Activated effector memory CD4-positive, alpha-beta T cell treated with anti-CD3 and anti-CD28 coated beads, Interleukin-2, amount 50 U/mL, for 16 hours (primary cell): ENCODE measurements around the gene SEMA3D.

Experiments used
- DNase-seq: peaks from one replicate; pipeline ENCODE4 v3.0.0-alpha.2; 2020

The SEMA3D gene

DNA sequence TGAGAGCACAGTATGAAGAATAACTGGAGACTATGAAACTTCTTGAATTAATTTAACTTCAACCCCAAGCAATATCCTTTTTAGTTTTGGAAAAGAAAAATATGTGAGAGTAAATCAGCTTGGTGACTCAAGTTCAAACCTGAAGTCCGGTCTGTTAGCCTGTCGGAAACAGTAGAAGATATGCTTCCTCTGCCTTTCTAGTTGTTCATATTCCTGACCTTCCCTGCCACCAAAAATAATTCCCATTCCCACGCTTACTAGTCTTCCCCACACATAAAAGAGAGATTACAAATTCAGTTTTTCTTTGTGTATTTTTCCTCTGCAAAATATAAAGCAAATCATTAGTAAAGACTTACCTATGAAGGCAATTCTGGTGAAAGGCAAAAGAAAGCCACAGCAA is 3.6 kb downstream of the SEMA3D start:
- DNase-seq, result no peak

DNA sequence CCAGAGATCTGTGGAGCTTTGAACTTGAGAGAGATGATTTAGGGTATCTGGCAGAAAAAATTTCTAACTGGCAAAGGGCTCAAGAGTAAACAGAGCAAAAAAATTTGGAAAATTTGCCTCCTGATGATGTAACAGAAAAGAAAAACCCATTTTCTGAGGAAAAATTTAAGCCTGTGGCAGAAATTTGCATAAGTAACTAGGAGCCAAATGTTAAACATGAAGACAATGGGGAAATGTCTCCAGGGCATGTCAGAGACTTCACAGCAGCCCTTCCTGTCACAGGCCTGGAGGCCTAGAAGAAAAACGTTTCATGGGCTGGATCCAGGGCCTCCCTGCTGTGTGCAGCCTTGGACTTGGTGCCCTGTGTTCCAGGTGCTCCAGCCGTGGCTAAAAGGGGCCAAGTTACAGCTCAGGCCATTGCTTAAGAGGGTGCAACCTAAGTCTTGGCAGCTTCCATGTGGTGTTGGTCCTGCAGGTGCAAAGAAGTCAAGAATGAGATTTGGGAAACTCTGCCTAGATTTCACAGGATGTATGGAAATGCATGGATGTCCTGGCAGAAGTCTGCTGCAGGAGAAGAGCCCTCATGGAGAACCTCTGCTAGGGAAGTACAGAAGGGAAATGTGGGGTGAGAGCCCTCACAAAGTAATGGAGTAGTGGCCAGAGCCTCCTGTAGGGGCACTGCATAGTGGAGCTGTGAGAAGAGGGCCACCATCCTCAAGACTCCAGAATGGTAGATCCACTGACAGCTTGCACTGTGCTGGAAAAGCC is 8.1 kb downstream of the SEMA3D start:
- DNase-seq, result no peak

DNA sequence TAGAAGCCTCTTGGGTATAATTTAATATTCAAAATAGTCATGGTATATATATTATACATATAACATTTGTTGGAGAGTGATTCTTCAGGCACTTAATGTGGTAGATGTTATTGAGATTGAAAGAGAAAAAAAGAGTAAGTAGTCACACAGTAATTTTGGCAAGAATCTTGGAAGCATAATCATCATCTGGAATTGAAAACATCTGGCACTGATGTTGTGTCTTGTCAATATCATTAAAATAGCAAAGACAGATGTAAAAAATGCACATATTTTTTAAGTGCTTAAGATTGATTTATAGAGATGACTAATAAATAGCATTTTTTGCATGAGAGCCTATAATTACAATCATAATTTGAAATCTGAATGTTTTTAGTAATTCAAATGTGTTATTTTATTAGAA is 9.5 kb downstream of the SEMA3D start:
- no peak for DNase-seq

DNA sequence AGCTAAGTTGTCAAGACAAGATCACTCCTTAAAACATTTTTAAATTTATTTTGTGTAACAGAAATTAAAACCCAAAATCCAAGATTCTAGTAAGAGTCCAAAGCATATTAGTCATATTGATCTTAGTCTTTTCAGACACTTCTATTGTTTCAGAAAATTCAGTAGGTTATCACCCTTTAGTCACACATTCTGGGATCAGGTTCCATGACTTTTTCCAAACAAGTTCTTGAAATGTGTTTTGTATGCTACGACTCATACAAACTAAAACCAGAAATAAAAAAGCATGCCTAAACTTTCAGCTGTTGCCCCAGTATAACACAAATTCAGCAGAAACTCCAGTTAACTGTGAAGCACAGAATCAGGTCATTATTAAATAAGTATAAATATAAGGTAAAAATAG is 10.7 kb downstream of the SEMA3D start:
- no peak for DNase-seq

DNA sequence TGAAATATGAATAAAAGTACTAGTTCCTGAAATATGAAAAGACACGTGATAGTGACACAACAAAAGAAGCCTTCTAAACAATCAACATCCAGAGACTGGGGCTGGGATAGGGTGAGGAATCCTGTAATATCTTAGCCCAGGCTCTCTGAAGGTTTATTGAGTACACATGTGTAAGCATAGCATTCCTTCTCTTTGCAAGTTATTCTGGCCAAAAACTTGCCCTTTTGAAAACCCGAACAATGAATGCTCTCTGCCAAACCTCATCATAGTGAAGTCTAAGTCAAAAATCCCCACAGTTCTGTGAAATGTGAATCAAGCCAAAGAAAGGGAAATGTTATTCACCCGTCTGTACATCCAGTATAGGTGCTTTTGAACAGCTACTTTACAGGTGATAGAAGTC is 11.6 kb downstream of the SEMA3D start:
- DNase-seq, result no peak

DNA sequence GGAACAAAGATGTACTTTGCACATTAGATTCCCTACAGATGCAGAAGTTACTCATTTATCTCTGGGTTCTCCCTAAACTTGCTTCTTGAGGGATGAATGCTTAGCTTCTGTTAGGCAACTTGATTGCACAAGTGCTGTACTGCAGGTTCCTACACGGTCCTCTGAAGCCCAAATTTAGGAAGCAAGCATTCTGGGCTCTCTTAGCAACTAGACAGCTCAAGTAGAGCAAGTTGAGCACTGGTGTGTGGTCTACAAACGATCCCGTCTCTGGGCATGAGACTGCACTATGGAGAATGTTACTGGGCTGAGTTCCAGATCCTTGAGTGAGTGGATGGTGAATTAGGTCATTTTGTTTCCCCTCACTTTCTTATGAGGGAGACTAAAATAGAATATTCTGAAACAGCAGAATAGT is 14.3 kb downstream of the SEMA3D start:
- DNase-seq, result no peak

DNA sequence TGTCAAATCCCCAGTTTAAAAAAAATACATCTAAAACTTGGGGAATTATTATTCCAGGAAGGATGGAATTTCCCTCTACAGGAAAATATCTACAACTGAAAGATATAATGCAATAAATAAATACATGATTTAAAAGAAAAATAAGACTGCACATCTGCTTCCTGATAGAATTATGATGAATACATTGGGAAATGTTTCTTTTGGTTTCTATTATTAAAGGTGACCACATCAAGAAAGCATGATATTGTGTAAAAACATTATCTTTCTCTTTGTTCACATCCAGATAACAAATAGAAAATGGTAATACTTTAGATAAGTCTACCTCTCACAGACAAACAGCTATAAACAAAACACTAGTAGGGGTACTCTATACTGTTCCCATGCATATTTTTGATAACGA is 19.2 kb downstream of the SEMA3D start:
- no peak for DNase-seq

DNA sequence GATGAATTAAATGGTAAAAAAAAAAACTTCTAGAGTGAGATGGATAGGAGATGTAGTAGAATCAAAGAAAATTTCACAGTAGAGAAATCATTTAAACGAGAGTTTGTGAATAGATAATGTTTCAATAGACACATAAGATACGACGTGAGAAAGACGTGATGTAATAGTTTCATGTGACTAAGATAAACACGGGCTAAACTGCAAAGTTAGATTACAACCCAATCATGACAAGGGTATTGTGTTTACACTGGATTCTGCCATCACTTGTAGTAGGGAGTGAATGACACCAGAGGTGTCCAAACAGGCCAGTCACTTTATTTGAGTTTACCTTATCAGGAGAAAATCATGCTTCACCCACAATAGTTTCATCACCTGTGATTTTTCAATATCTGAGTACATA is 21.6 kb downstream of the SEMA3D start:
- no peak for DNase-seq

DNA sequence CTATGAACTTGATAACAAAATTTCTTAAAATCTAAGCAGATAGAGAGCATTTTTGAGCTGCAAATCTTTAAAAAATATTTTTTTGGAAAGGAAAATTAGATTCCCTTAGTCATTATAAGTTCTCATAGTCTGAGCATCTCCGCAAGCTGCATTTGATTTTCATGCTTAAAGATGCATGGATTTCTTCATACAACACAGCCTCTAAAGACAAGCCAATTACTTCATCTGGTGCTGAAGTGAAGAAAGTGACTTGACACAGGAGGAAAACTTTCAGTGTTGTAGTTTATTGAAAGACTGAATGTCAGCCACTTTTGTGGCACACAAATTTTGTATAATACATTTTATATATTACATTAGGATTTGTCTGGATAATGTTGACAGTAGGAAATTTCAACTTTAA is 22.5 kb downstream of the SEMA3D start:
- no peak for DNase-seq

DNA sequence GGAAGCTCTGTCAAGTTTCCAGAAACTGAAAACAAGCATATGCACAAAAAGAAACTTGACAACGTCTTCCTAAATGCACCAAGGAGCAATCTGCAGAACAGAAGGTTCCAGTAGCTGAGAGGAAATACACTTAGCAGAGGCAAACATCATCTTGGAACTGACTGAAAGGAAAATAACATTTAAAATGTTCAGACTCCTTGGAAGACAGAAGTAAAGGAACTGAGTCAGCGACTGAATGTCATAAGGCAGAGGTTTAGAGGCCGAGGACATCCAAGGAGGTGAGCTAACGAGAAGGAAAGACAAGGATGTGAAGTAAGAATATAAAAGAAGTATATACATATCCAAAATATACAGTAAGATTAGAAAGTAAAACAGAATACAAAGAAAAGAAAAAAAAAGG is 24.1 kb downstream of the SEMA3D start:
- DNase-seq, result no peak

DNA sequence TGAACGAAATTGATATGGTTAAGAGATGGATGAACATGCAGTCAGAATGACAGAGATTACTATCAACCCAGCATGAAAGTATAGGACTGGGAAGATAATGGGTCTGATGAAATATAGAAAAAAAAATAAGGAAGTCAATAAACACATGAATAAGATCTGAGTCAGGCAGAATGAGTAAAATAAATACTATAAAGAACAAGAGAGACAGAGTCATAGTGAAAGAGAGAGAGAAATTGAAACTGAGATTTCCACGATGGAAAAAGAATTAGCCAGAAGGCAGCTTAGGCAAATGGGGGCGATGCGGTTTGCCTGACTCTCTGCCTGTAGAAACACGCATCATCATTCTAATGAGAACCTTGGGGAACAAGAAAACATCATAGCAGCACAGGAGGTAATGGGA is 26.6 kb downstream of the SEMA3D start:
- no peak for DNase-seq

DNA sequence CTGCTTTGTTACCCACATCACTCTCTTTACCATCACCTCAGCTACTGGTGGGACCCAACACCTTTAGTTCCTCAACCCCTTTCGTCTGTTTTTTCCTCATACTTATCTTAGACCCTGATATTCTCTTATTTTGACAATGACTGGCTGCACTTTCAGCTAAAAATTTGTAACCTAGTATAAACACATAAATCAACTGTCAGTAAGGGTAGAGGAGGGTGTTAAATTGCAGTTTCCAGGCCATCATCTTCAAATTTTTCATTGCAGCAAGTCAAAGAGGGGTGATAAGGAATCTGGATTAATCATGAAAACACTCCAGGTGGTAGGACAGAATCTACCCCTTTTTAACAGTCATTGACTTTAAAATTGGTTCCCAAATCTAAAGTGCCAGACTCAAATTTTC is 27.9 kb downstream of the SEMA3D start:
- no peak for DNase-seq

DNA sequence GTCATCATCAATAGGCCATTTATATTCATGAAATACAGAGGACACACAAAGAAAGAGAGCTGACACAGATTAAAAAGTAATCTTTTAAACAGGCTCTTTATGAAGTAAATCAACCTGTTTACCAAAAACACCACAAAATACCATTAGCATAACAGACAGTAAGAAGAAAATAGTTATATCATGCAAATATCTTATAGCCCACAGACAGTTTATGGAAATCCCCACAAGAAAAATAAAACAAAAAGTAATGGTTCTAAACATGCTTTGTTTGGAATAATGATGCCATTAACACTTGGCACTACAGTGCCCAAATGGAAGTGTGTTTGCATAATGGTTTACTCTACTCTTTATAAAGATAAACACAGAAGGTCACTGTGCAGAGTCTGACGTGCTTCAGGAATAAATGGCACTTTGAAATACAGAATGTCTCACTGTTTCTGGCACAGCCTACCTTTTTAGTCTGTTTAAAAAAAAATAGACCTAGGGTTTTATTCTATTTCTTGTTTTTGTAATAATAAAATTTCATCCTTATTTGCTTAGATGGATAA is 30.1 kb downstream of the SEMA3D start:
- DNase-seq, result no peak

DNA sequence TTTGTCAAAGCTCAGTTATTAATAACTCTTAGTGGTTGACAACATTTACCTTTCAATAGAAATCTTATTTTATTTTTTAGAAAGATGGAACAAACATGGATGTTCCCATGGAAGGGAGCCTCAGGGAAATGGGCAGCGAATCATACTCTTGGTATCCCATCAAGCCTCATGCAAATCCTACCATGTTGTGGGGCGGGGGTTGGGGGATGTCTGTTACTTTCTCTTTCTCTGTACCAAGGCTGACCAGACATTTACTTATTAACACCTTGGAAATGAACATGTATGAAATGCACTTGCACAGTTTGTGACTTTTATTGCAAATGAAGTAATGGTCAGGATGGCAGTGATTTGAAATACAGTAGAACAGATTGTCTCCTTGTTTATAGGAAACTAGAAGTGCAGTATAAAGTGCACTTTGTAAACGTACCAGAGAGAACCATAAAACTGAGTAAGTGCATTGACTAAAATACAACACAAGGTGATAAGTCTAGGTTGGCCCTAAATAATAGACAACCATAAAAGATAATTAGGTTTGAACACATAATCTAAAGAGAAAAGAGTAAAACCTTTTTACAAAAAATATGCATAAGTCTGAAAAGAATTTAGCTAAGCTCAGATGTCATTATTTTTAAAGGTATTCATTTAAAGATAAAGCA is 32.4 kb downstream of the SEMA3D start:
- no peak for DNase-seq

DNA sequence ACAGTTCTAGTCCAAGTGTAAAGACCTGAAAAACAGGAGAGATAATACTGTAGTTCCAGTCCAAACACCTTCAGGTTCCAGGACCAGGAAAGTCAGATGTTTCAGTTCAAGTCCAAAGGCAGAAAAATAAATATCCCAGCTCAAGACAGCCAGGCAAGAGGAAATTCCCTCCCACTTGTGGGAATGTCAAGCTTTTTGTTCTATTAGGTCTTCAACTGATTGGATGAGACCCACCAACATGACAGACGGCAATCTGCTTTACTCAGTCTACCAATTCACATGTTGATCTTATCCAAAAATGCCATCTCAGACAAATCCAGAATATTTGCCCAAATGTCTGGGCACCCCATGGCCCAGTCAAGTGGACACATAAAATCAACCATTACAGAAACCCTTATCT is 33.1 kb downstream of the SEMA3D start:
- DNase-seq, result no peak

DNA sequence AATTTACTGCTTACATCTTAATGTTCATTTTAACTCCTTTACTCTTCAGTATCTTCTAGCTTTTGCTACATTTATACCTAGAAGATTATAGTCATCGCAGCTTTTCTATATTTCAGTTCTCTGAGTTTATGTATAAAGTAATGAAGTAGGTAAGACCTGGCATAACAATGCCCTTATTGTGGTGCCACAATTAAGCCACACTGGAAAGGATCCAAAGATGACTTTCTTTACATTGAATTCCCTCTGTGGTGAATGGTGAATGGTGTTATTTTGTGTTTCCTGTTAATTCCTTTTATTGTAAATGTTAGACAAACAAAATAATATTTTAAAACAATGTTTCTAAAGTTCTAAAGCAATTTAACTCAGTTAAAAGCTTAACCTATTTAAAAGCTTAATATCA is 36.2 kb downstream of the SEMA3D start:
- no peak for DNase-seq

DNA sequence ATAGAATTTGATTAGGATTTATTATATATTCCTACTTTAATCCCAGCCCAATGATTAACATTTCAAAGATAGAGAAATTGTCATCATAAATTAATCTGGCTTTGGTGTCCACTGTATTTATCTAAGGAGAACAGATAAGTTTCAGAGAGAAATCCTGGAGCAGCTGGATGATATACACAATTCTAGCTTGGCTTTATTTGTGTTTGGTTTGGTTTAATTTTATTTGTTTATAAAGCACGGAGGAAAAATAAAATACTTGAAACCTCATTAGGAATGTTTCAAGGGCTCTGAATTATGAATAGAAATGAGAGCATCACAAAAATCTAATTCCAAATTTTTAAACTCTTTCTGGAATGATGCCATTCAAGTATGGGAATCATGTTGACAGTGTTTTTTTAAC is 42.1 kb downstream of the SEMA3D start:
- no peak for DNase-seq

DNA sequence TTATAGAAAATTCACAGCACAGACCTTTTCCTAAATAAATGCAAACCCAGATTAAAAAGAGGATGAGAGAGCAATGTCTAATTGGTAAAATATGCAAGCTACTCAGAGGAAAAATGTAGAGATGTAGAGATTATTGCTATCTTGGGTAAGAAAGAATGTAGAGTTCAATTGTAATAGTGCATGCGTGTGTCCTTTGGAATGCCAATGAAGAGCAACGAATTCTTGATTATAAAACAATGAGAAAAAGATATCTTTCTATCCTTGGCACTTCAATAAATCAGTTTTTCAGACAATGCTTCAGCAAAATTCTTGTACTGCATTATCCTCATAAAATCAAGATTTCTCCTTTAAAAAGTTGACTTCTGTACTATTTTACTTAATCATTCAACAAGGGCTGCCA is 50.9 kb downstream of the SEMA3D start:
- no peak for DNase-seq

DNA sequence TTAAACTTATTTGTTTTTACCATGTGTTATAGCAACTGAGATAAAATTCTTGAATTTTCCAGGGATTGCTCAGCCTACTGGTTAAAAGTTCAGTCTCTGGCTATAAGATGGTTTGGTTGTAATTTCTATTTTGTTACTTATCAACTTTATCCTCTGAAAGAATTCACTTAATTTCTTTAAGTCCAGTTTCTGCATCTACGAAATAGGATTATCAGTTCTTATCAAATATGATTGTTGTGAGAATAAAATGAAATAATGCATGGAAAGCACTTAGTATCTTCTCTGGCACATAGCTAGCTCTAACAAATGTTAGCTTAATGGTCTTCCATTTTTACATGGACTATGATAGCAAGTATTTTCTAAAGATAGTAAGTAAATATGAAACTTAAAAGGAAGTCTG is 53.3 kb downstream of the SEMA3D start:
- DNase-seq, result no peak

DNA sequence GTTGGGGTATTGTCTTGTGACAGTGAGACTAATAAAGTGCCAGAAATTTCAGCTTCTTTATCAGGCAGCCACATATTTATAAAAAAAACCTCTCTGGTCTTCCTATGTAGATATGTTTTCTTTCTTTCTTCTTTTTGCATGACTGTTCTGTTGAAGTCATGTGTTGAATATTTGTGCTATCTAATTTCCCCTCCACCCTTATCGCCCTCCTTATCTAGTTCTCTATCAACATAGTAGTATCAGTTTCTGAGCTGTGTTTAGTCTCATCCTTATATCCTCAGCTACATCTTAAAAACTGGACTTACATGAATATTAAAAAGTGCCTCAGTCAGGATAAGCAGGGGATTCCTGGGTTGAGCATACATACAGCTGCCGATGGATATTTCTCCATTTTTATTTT is 53.9 kb downstream of the SEMA3D start:
- DNase-seq, result no peak

DNA sequence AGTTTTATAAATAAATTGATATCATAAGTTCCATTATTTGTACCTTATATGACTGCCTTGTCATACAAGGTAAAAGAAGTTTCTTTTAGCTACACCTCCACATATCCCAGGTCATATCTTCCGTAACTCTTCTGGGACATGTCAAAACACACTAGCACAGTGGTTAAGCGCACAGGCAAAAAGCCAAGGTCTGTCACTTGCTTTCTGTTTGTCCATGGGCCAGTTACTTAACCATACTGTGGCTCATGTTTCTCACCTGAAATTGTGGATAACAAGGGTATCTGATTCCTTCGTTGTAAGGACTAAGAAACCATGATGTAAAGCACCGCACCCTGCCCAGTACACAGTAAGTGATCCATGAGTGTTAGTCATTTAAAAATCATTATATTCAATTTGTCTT is 56.2 kb downstream of the SEMA3D start:
- no peak for DNase-seq

DNA sequence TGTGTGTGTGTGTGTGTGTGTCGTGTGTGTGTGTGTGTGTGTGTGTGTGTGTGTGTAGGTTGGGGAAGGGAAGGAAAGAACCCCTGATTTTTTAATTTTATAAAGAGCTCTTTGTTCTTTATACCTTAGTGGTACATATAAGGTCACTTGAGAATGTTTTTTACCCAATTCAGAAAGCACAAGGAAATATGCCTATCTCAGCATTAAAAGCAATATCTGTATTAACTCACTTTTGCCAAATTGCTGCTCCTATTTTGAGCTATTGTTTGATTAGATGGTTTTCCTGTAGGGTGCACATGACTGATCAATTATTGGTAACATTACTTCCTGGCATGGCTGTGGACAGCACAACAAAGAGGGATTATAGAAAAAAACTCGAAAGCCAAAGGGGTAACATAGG is 60.5 kb downstream of the SEMA3D start:
- no peak for DNase-seq

DNA sequence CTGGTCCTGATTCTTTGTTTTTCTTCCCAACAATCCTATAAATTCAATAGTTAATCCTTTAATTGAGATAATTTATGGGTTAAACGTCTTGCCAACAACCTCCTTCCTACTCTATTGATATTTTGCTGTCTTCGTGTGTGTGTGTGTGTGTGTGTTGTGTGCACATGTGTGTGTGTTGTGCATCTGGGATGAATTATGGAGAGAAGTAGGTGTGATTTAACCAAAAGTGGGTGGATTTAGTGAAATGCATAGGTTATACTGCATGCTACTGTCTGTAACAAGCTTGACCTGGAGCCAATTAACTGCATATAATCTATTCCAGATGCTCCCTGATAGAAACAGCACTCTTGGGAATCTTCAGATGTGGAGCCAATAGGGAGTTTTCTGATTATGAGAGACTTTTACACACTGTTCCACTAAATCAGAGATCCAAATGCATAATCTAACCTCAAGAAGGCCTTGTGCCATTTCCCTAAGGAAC is 61.2 kb downstream of the SEMA3D start:
- DNase-seq, result no peak

DNA sequence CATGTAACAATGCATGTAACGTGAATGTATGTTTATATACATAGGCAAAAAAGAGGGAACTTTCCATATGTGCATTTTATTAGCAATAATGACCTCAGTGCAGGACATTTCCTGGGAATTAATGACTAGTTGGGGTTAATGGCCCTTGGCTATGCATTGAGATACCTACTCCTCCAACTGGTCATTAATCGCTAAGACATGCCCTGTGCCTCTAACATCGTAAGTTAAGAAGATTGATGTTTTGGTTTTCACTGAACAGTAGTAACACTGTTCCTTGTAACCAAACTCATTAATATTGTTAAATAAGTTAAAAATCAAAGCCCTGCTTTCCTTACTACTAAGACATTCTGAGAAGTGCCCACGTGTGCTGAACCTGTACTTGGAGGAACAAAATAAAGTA is 61.7 kb downstream of the SEMA3D start:
- DNase-seq, result no peak

DNA sequence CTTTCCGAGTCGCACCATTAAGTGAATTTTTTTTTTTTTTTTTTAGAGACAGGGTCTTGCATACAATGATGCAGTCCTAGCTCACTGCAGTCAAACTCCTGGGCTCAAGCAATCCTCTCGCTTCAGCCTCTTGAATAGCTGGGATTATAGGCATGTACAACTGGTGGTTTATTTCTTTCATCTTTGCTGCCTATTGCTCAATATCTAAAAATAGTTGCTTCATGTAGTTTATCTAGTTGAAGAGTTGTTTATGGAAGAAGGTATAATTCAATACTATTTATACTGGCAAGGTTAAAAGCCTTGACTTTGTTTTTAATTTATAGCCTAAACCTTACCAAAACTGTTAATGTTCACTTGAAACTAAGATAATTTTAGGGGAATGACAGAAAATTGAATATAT is 66.9 kb downstream of the SEMA3D start:
- no peak for DNase-seq
